GM19238 (cell line): Measurements from ENCODE around the gene RASAL3.

ENCODE experiments used
- DNase-seq: peaks from one replicate; pipeline ENCODE4 v3.0.0; 2011; ENCODE audit warnings: low spot score; ENCODE audit not compliant: insufficient read length

The RASAL3 gene

GRCh38 chr19:15449620-15450527 lies 14.5 kb downstream of the RASAL3 start, which contains the start of gene WIZ:
TSS of gene WIZ (minus strand) at chr19:15449956. CDS start at chr19:15448307, 1,649 bp downstream.
- DNase-seq: peak; percentile 98

- peak; percentile 47 for DNase-seq
Observed at GRCh38 chr19:15448778-15449619, 15.3 kb downstream of the RASAL3 start.

GRCh38 chr19:15448044-15448777 lies 16.1 kb downstream of the RASAL3 start:
- no peak for DNase-seq

GRCh38 chr19:15447057-15447456 lies 17.3 kb downstream of the RASAL3 start:
- DNase-seq: no peak

GRCh38 chr19:15445807-15446376 lies 18.5 kb downstream of the RASAL3 start:
- no peak for DNase-seq

GRCh38 chr19:15445227-15445605 lies 19.1 kb downstream of the RASAL3 start:
- DNase-seq: no peak

- DNase-seq: no peak
Observed at GRCh38 chr19:15444505-15445226, 19.7 kb downstream of the RASAL3 start.

GRCh38 chr19:15443838-15444237 lies 20.5 kb downstream of the RASAL3 start:
- DNase-seq: no peak

- no peak for DNase-seq
Observed at GRCh38 chr19:15443325-15443724, 21.0 kb downstream of the RASAL3 start.

- DNase-seq: no peak
Observed at GRCh38 chr19:15442142-15442920, 22.0 kb downstream of the RASAL3 start.

GRCh38 chr19:15441317-15441716 lies 23.0 kb downstream of the RASAL3 start:
- DNase-seq: no peak

- no peak for DNase-seq
Observed at GRCh38 chr19:15439821-15440641, 24.3 kb downstream of the RASAL3 start.

- no peak for DNase-seq
Observed at GRCh38 chr19:15439078-15439799, 25.1 kb downstream of the RASAL3 start.

- DNase-seq: no peak
Observed at GRCh38 chr19:15438577-15438976, 25.8 kb downstream of the RASAL3 start.

- no peak for DNase-seq
Observed at GRCh38 chr19:15438124-15438496, 26.2 kb downstream of the RASAL3 start.

GRCh38 chr19:15437355-15438123 lies 26.8 kb downstream of the RASAL3 start:
- no peak for DNase-seq

GRCh38 chr19:15436826-15437110 lies 27.6 kb downstream of the RASAL3 start:
- DNase-seq: no peak
